Body of pancreas (tissue), 4 donors: ENCODE data around the gene CSF3. TPM values are rescaled to one million over a fixed set of nuclear protein-coding genes. Genes with fewer than 3 reads are reported as not detected.
A peak's percentile ranks its signal among the peaks of the same experiment; 100 is the strongest.

Experiments
- ATAC-seq: fragments of 150-250 bp; one replicate; pipeline ENCODE4 v1.9.1; 2016
- DNase-seq, 4 donors: peaks; one replicate each; pipeline ENCODE4 v3.0.0-alpha.2; 2019
- H3K27ac ChIP-seq, 4 donors: fragments of 200-600 bp; sonication (generic); 1 replicate in 3 of 4; 2 replicates in 1 of 4; pipeline versions ENCODE4 v1.5.1 to v1.6.1; 2016 to 2019; ENCODE audit warnings: mild to moderate bottlenecking in 1 of 4, mixed read lengths in 1 of 4, moderate library complexity in 1 of 4
- H3K27me3 ChIP-seq, 2 donors: fragments of 200-600 bp; sonication (generic); one replicate each; pipeline ENCODE4 v1.6.0; 2016; ENCODE audit warnings: mild to moderate bottlenecking in 1 of 2
- H3K36me3 ChIP-seq, 2 donors: fragments of 200-600 bp; sonication (generic); replicated peaks in 1 of 2; 2 replicates each; pipeline ENCODE4 v1.5.1; 2016; ENCODE audit warnings: low read depth in 2 of 2; ENCODE audit not compliant: insufficient read depth in 1 of 2
- H3K4me1 ChIP-seq: fragments of 200-600 bp; sonication (generic); one replicate; pipeline ENCODE4 v1.6.0; 2016
- H3K4me3 ChIP-seq, 2 donors: fragments of 200-600 bp; sonication (generic); 1 replicate in 1 of 2; 2 replicates in 1 of 2; pipeline ENCODE4 v1.5.1; 2016 to 2019
- H3K9me3 ChIP-seq, 3 donors: fragments of 200-600 bp; sonication (generic); 1 replicate in 2 of 3; 2 replicates in 1 of 3; pipeline ENCODE4 v1.5.1; 2016
- CTCF ChIP-seq, 7 experiments: fragments of 450-650 bp in 4 of 7; fragments of 200-600 bp in 3 of 7; sonication (generic) in 3 of 7; IDR thresholded peaks; one replicate each; pipeline ENCODE4 v1.5.1; 2016 to 2019; ENCODE audit warnings: antibody characterized with exemption in 7 of 7
- POLR2A ChIP-seq, 3 donors: fragments of 450-650 bp; IDR thresholded peaks; one replicate each; pipeline ENCODE4 v1.6.1; 2016; ENCODE audit warnings: antibody characterized with exemption in 3 of 3, mild to moderate bottlenecking in 2 of 3
- WGBS, 2 donors: methylation state at CpG; one replicate each; pipeline ENCODE4 v1.1.5; 2017; 5-methylcytosine and 5-hydroxymethylcytosine counted together
- intact Hi-C: fragments of 100-400 bp; cut with DNase I; formaldehyde crosslinking; loops from one replicate; pipeline ENCODE4 v1.15.1; 2023
- total RNA-seq, 2 donors: library from RNA; depleted of rRNA; stranded (reverse); fragments of >200 nt; gene quantifications; one replicate each; pipeline ENCODE4 v1.1.0, GENCODE V29; 2016

CSF3 gene
- 1 to 10 TPM in 1 of 2 donors, under 1 TPM in 1; 0.78 to 1.6 TPM for total RNA-seq

- intact Hi-C loops = loop anchor here (10.0 kb wide), 2 partner anchors 150 to 280 kb away; no protein-coding TSS in a partner anchor
- no peaks in the 10 kb centered on the region for H3K9me3 ChIP-seq
- DNase-seq (peak in 2 of 4 donors; percentile 53 to 55), ATAC-seq (no peak)
- no peak within 1 kb of the TSS for H3K4me3 ChIP-seq
- peak within 1 kb of the TSS; percentile 26 to 57 (median 50) for H3K27ac ChIP-seq
- peaks cover 18% of the 10 kb centered on the region for H3K4me1 ChIP-seq
- WGBS, 2 donors = 39 to 43% methylated on average over 12 to 20 of the region's 20 CpGs
- H3K27me3 ChIP-seq = no peaks in the 10 kb centered on the region
- peaks cover 0 to 4% of the 10 kb centered on the region in 2 donors for H3K36me3 ChIP-seq
- no peak for TF ChIP-seq POLR2A (IDR thresholded peaks at IDR 0.05)
- TF ChIP-seq CTCF (IDR thresholded peaks at IDR 0.05) = no peak
These were observed at the start of gene CSF3 for GRCh38 chr17:40015005-40015997. TSS of gene CSF3 (plus strand) at chr17:40015440. CDS start at chr17:40015475, 35 bp downstream.

GRCh38 chr17:39966771-39967170, 48.5 kb upstream of the CSF3 start:
- no peak for TF ChIP-seq CTCF (IDR thresholded peaks at IDR 0.05)
- TF ChIP-seq POLR2A (IDR thresholded peaks at IDR 0.05) = no peak
- DNase-seq = no peak
- Histone ChIP-seq H3K27me3 (no peaks in the 10 kb centered on the region), H3K27ac (peak overlapping the region in 1 of 4 donors; percentile 23), H3K36me3 (no peaks in the 10 kb centered on the region), H3K4me3 (no peak overlapping the region), H3K9me3 (no peaks in the 10 kb centered on the region), H3K4me1 (no peaks in the 10 kb centered on the region)
- intact Hi-C loops = no loop called here
- WGBS, 2 donors = 63 to 72% methylated on average over 6 of the region's 6 CpGs
- no peak for ATAC-seq

GRCh38 chr17:39968761-39969160, 46.5 kb upstream of the CSF3 start:
- H3K27ac ChIP-seq = no peak overlapping the region
- ATAC-seq = no peak
- intact Hi-C loops = no loop called here

GRCh38 chr17:39969375-39969774, 45.9 kb upstream of the CSF3 start:
- H3K27me3 ChIP-seq = no peaks in the 10 kb centered on the region
- no peak overlapping the region for H3K27ac ChIP-seq
- intact Hi-C loops = no loop called here
- no peaks in the 10 kb centered on the region for H3K9me3 ChIP-seq
- TF ChIP-seq CTCF (IDR thresholded peaks at IDR 0.05) = no peak
- no peak for TF ChIP-seq POLR2A (IDR thresholded peaks at IDR 0.05)
- H3K4me3 ChIP-seq = no peak overlapping the region
- 74% methylated on average over 6 of the region's 6 CpGs for WGBS, 2 donors
- H3K36me3 ChIP-seq = no peaks in the 10 kb centered on the region
- DNase-seq (peak in 1 of 4 donors; percentile 37), ATAC-seq (no peak)
- H3K4me1 ChIP-seq = no peaks in the 10 kb centered on the region

More at GRCh38 chr17:39968761-39969160, 46.5 kb upstream of the CSF3 start:
- no peak for TF ChIP-seq CTCF (IDR thresholded peaks at IDR 0.05)
- TF ChIP-seq POLR2A (IDR thresholded peaks at IDR 0.05) = no peak
- Histone ChIP-seq H3K36me3 (no peaks in the 10 kb centered on the region), H3K27me3 (no peaks in the 10 kb centered on the region), H3K4me1 (no peaks in the 10 kb centered on the region), H3K4me3 (no peak overlapping the region), H3K9me3 (no peaks in the 10 kb centered on the region)
- WGBS, 2 donors = 53 to 67% methylated on average over 2 of the region's 2 CpGs
- no peak for DNase-seq
